ENCODE results near the gene CXCR3. TPM values are rescaled to one million over a fixed set of nuclear protein-coding genes. Genes with fewer than 3 reads are reported as not detected.

Gene CXCR3
- total and polyA plus RNA-seq, 10 of the 15 experiments (the other 5 are each of a cell fraction or from before 2014, with no cell fraction given), result 1.4 to 48.2 (median 15.7) TPM

- H3K4me3 ChIP-seq, result 0 out of 2 replicates have a peak overlapping the region, but pooled peaks have one; percentile 10
- peak overlapping the region; percentile 22 for H2AFZ ChIP-seq (ENCODE audit: control insufficient read depth, low read depth, low read length)
- H3K9me3 ChIP-seq (replicated peaks; ENCODE audit: control insufficient read depth, insufficient read depth, low read length), result no peaks in the 10 kb centered on the region
- in situ Hi-C loops (cut with MboI), result no loop called here
- WGBS (ENCODE audit: insufficient coverage, insufficient replicate concordance, low lambda C conversion rate, missing lambda C conversion rate), result 3% methylated on average over 4 of the region's 4 CpGs
- CTCF ChIA-PET, result interaction anchor here (1.3 to 2.8 kb wide), 3 partner anchors 13 to 20 kb away, joined by 4 to 16 read pairs (median 6); no protein-coding TSS in a partner anchor
- TF ChIP-seq CREB1 (IDR thresholded peaks at IDR 0.05; ENCODE audit: low read depth), result peak; percentile 40; the same call in 1 of the 2 replicates
- TF ChIP-seq FOXK2 (IDR thresholded peaks at IDR 0.05), result no peak
- TF ChIP-seq EP300 (IDR thresholded peaks at IDR 0.05; ENCODE audit: borderline replicate concordance in 1 of 2, control insufficient read depth in 1 of 2, low read depth in 2 of 2, low read length in 2 of 2), result 0 out of 4 replicates have a peak, but pooled peaks of 1 of the 2 experiments have one; percentile 11
- 0 out of 4 replicates have a peak, but pooled peaks of 1 of the 2 experiments have one; percentile 6 for TF ChIP-seq BHLHE40 (IDR thresholded peaks at IDR 0.05; ENCODE audit: borderline replicate concordance in 1 of 2, low read depth in 2 of 2, low read length in 1 of 2)
- no peak for TF ChIP-seq RCOR1 (conservative IDR thresholded peaks at IDR 0.05; ENCODE audit: low read depth, low read length)
- peak; percentile 43 for TF ChIP-seq ATF7 (IDR thresholded peaks at IDR 0.05; ENCODE audit: low read depth)
- no peak for TF ChIP-seq KAT2A (conservative IDR thresholded peaks at IDR 0.05; ENCODE audit: control insufficient read depth, low read depth, low read length)
- TF ChIP-seq, protein P1, sequence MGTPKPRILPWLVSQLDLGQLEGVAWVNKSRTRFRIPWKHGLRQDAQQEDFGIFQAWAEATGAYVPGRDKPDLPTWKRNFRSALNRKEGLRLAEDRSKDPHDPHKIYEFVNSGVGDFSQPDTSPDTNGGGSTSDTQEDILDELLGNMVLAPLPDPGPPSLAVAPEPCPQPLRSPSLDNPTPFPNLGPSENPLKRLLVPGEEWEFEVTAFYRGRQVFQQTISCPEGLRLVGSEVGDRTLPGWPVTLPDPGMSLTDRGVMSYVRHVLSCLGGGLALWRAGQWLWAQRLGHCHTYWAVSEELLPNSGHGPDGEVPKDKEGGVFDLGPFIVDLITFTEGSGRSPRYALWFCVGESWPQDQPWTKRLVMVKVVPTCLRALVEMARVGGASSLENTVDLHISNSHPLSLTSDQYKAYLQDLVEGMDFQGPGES (IDR thresholded peaks at IDR 0.05), result no peak
- no peak for TF ChIP-seq SMAD5 (IDR thresholded peaks at IDR 0.05; ENCODE audit: low read depth)
- TF ChIP-seq MXI1 (IDR thresholded peaks at IDR 0.05; ENCODE audit: low read depth, low read length), result 0 out of 2 replicates have a peak, but pooled peaks have one; percentile 31
- H3K4me2 ChIP-seq (ENCODE audit: control insufficient read depth, insufficient read depth), result peak overlapping the region; percentile 51; the same call in 1 of the 2 replicates
- no peaks in the 10 kb centered on the region for H3K27me3 ChIP-seq (replicated peaks in 1 of 2; ENCODE audit: control insufficient read depth in 2 of 2, insufficient read depth in 2 of 2, low read length in 1 of 2)
- POLR2A ChIA-PET, result interaction anchor here (0.6 kb wide), 1 partner anchor 15 kb away, joined by 4 read pairs; no protein-coding TSS in a partner anchor
- DNase-seq (ENCODE audit: low read depth, low spot score) (no peak), FAIRE-seq (no peak), ATAC-seq (peak; percentile 65)
- BruUV-seq (replicated peaks), result no TSS peak
- intact Hi-C loops (cut with micrococcal nuclease; ENCODE audit: unreplicated experiment), result no loop called here
- SMC1A ChIA-PET (ENCODE audit: uncharacterized antibody, unreplicated experiment), result interaction anchor here (1.0 to 8.9 kb wide), 4 partner anchors 17 to 104 kb away, joined by 3 to 119 read pairs (median 6); partner anchors contain the start of genes CXCR3 and OGT
- H3K79me2 ChIP-seq (ENCODE audit: control insufficient read depth, insufficient read depth, low read length), result no peaks in the 10 kb centered on the region
- RAD21 ChIA-PET (ENCODE audit: unreplicated experiment), result interaction anchor here (0.9 to 4.3 kb wide), 6 partner anchors 12 to 104 kb away, joined by 3 to 44 read pairs (median 8); partner anchors contain the start of genes CXCR3 and OGT
- no peaks in the 10 kb centered on the region for H3K36me3 ChIP-seq (ENCODE audit: control insufficient read depth in 2 of 2, insufficient read depth in 2 of 2, low read length in 1 of 2)
- peak overlapping the region; percentile 83 for H3K27ac ChIP-seq (ENCODE audit: control insufficient read depth, insufficient read depth)
- H4K20me1 ChIP-seq (ENCODE audit: control insufficient read depth, insufficient read depth), result no peaks in the 10 kb centered on the region
- peaks cover 21% of the 10 kb centered on the region for H3K4me1 ChIP-seq (ENCODE audit: control insufficient read depth, insufficient read depth, low read length)
- H3K9ac ChIP-seq (ENCODE audit: control insufficient read depth, insufficient read depth, low read length), result peak overlapping the region; percentile 49; the same call in 1 of the 2 replicates
Measured at GRCh38 chrX:71637848-71638247, 19.5 kb upstream of the CXCR3 start.
